Stomach (tissue), 9 donors: Measurements from ENCODE around the gene SLC6A3. TPM values are rescaled to one million over a fixed set of nuclear protein-coding genes. Genes with fewer than 3 reads are reported as not detected.

Experiments
- DNase-seq, 2 donors: peaks; one replicate each; pipeline versions ENCODE4 v3.0.0 to v3.0.0-alpha.2; 2013 to 2019
- H3K27ac ChIP-seq, 5 donors: fragments of 200-600 bp in 4 of 5; sonication (generic) in 4 of 5; one replicate each; pipeline ENCODE4 v1.5.1; 2013 to 2019; ENCODE audit warnings: mild to moderate bottlenecking in 1 of 5, moderate library complexity in 1 of 5
- H3K27me3 ChIP-seq, 3 donors: fragments of 200-600 bp; sonication (generic); one replicate each; pipeline ENCODE4 v1.5.1; 2017 to 2019; ENCODE audit warnings: mixed run types in 1 of 3
- H3K36me3 ChIP-seq, 4 donors: fragments of 200-600 bp; sonication (generic); 1 replicate in 3 of 4; 2 replicates in 1 of 4; pipeline ENCODE4 v1.5.1; 2016 to 2019
- H3K4me1 ChIP-seq, 4 donors: fragments of 200-600 bp; sonication (generic); one replicate each; pipeline ENCODE4 v1.5.1; 2016 to 2019
- H3K4me3 ChIP-seq, 4 donors: fragments of 200-600 bp; sonication (generic) in 3 of 4; one replicate each; pipeline ENCODE4 v1.5.1; 2016 to 2019; ENCODE audit warnings: mild to moderate bottlenecking in 1 of 4
- H3K9me3 ChIP-seq, 4 donors: fragments of 200-600 bp; sonication (generic); one replicate each; pipeline ENCODE4 v1.5.1; 2016 to 2019
- EP300 ChIP-seq: sonication (generic); formaldehyde crosslinking; IDR thresholded peaks from one replicate; pipeline ENCODE4 v1.6.1; 2017; ENCODE audit warnings: antibody characterized with exemption
- POLR2A ChIP-seq, 4 donors: fragments of 450-650 bp; IDR thresholded peaks; one replicate each; pipeline ENCODE4 v1.6.1; 2016; ENCODE audit warnings: antibody characterized with exemption in 4 of 4, control low read depth in 2 of 4, mild to moderate bottlenecking in 1 of 4, moderate library complexity in 1 of 4
- POLR2AphosphoS5 ChIP-seq, 3 donors: sonication (generic); formaldehyde crosslinking; IDR thresholded peaks; one replicate each; pipeline ENCODE4 v1.6.1; 2016; ENCODE audit warnings: antibody characterized with exemption in 3 of 3
- WGBS, 5 donors: extraction: QIAGEN DNeasy Blood & Tissue Kit in 3 of 5; methylation state at CpG; one replicate each; pipeline versions ENCODE4 v1.1.5 to v1.1.7; 2013 to 2018; 5-methylcytosine and 5-hydroxymethylcytosine counted together
- intact Hi-C: fragments of 100-400 bp; cut with DNase I; formaldehyde crosslinking; loops from one replicate; pipeline ENCODE4 v1.15.1; 2023; ENCODE audit warnings: low total_unique reads
- polyA plus RNA-seq, 3 donors: library from polyadenylated mRNA; stranded (reverse); fragments of 200-250 nt; gene quantifications; one replicate each; pipeline ENCODE4 v1.2.3, GENCODE V29; 2013
- total RNA-seq, 5 donors: library from RNA; depleted of rRNA; stranded (reverse); fragments of >200 nt; gene quantifications; one replicate each; pipeline versions ENCODE4 v1.1.0 to v1.2.3, GENCODE V29; 2014 to 2016
- TF ChIP-seq, protein P1 (sequence below), 7 experiments: fragments of 450-650 bp in 4 of 7; fragments of 200-600 bp in 3 of 7; sonication (generic) in 3 of 7; IDR thresholded peaks; one replicate each; pipeline ENCODE4 v1.5.1; 2016 to 2019; ENCODE audit warnings: antibody characterized with exemption in 7 of 7, control low read depth in 2 of 7, mild to moderate bottlenecking in 1 of 7
- donor health status: healthy with polysubstance abuse.
- donor health status: Bipolar disorder and iron deficiency.
- donor health status: healthy.

The SLC6A3 gene
- total and polyA plus RNA-seq, 8 donors: 0.05 TPM; not detected in 7

- TF ChIP-seq, protein P1, sequence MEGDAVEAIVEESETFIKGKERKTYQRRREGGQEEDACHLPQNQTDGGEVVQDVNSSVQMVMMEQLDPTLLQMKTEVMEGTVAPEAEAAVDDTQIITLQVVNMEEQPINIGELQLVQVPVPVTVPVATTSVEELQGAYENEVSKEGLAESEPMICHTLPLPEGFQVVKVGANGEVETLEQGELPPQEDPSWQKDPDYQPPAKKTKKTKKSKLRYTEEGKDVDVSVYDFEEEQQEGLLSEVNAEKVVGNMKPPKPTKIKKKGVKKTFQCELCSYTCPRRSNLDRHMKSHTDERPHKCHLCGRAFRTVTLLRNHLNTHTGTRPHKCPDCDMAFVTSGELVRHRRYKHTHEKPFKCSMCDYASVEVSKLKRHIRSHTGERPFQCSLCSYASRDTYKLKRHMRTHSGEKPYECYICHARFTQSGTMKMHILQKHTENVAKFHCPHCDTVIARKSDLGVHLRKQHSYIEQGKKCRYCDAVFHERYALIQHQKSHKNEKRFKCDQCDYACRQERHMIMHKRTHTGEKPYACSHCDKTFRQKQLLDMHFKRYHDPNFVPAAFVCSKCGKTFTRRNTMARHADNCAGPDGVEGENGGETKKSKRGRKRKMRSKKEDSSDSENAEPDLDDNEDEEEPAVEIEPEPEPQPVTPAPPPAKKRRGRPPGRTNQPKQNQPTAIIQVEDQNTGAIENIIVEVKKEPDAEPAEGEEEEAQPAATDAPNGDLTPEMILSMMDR (IDR thresholded peaks at IDR 0.05): no peak
- TF ChIP-seq POLR2AphosphoS5 (IDR thresholded peaks at IDR 0.05) (no peak), EP300 (no peak), POLR2A (IDR thresholded peaks at IDR 0.05) (no peak)
- peaks cover 0 to 10% (median 0%) of the 10 kb centered on the region in 4 donors for H3K9me3 ChIP-seq
- H3K4me1 ChIP-seq: no peaks in the 10 kb centered on the region
- peaks cover 0 to 40% (median 0%) of the 10 kb centered on the region in 3 donors for H3K27me3 ChIP-seq
- H3K27ac ChIP-seq: no peak overlapping the region
- no peaks in the 10 kb centered on the region for H3K36me3 ChIP-seq
- no peak for DNase-seq
- intact Hi-C loops: no loop called here
- H3K4me3 ChIP-seq: no peak overlapping the region
- WGBS, 5 donors: 76 to 85% (median 79%) methylated on average over 9 to 10 of the region's 10 CpGs
These were observed 9.2 kb downstream of the SLC6A3 start for GRCh38 chr5:1436036-1436435.

DNA sequence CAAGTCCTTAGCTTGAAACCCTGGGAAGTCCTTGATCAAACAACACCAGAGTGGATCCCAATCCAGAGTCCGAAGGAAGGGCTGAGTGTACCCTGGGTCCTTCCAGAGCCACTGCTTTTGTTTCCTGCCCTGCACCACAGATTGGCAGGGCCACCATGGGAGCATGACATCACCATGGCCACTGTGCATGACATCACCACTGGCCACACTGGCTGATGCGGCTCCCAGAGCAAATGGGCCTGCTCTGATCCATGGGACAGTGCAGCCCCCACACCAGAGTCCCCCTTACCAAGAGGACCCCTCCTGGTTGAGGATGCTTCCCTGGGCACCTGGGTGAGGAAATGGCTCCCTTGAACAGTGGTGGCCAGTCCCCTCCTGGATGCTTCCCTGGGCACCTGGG lies 9.9 kb downstream of the SLC6A3 start:
- DNase-seq: no peak
- TF ChIP-seq, protein P1 (IDR thresholded peaks at IDR 0.05): no peak
- no peak for TF ChIP-seq POLR2A (IDR thresholded peaks at IDR 0.05)
- intact Hi-C loops: no loop called here
- Histone ChIP-seq H3K4me3 (no peak overlapping the region), H3K36me3 (no peaks in the 10 kb centered on the region), H3K27me3 (peaks cover 0 to 33% (median 0%) of the 10 kb centered on the region in 3 donors), H3K27ac (no peak overlapping the region), H3K4me1 (no peaks in the 10 kb centered on the region), H3K9me3 (peaks cover 0 to 12% (median under 1%) of the 10 kb centered on the region in 4 donors)
- 84 to 96% (median 90%) methylated on average over 1 to 2 of the region's 2 CpGs for WGBS, 5 donors

- no peak overlapping the region for H3K4me3 ChIP-seq
- H3K27ac ChIP-seq: no peak overlapping the region
- H3K9me3 ChIP-seq: peaks cover 5 to 39% (median 28%) of the 10 kb centered on the region in 4 donors
- DNase-seq: peak in 1 of 2 donors; percentile 18
- H3K36me3 ChIP-seq: no peaks in the 10 kb centered on the region
- H3K4me1 ChIP-seq: no peaks in the 10 kb centered on the region
- intact Hi-C loops: no loop called here
- no peak for TF ChIP-seq POLR2A (IDR thresholded peaks at IDR 0.05)
- TF ChIP-seq EP300: no peak
- TF ChIP-seq, protein P1 (IDR thresholded peaks at IDR 0.05): no peak
- TF ChIP-seq POLR2AphosphoS5 (IDR thresholded peaks at IDR 0.05): no peak
- 93 to 96% (median 94%) methylated on average over 12 to 15 of the region's 15 CpGs for WGBS, 5 donors
- peaks cover 0 to 3% (median 0%) of the 10 kb centered on the region in 3 donors for H3K27me3 ChIP-seq
These were observed 12.9 kb downstream of the SLC6A3 start for GRCh38 chr5:1432296-1432695.

- no peak for DNase-seq
- no peak overlapping the region for H3K4me3 ChIP-seq
- no peaks in the 10 kb centered on the region for H3K36me3 ChIP-seq
- no peaks in the 10 kb centered on the region for H3K4me1 ChIP-seq
- peaks cover 5 to 43% (median 31%) of the 10 kb centered on the region in 4 donors for H3K9me3 ChIP-seq
- no peaks in the 10 kb centered on the region for H3K27me3 ChIP-seq
- TF ChIP-seq, protein P1 (IDR thresholded peaks at IDR 0.05): no peak
- TF ChIP-seq POLR2AphosphoS5 (IDR thresholded peaks at IDR 0.05) (no peak), EP300 (no peak), POLR2A (IDR thresholded peaks at IDR 0.05) (no peak)
- 82 to 91% (median 85%) methylated on average over 6 to 8 of the region's 8 CpGs for WGBS, 5 donors
- no peak overlapping the region for H3K27ac ChIP-seq
- intact Hi-C loops: no loop called here
These were observed 13.3 kb downstream of the SLC6A3 start for GRCh38 chr5:1431896-1432295.
